RWPE2 (cell line): ENCODE results near the gene OR14J1.
A peak's percentile ranks its signal among the peaks of the same experiment; 100 is the strongest.

Source experiments
- ATAC-seq: fragments of 200-7000 bp; cut with Tn5 transposase; 3 replicates; pipeline ENCODE4 v1.9.1; 2021; ENCODE audit warnings: low read depth
- DNase-seq: peaks from one replicate; pipeline ENCODE4 v3.0.0-alpha.2; 2020; ENCODE audit warnings: low spot score
- H3K27ac ChIP-seq: fragments of 450-650 bp; 2 replicates; pipeline ENCODE4 v1.5.1; 2017; ENCODE audit warnings: mild to moderate bottlenecking; ENCODE audit not compliant: poor library complexity, severe bottlenecking
- H3K27me3 ChIP-seq: fragments of 250-450 bp; sonication (Bioruptor Pico); 2 replicates; pipeline ENCODE4 v1.5.1; 2021; ENCODE audit warnings: mild to moderate bottlenecking, moderate library complexity; ENCODE audit not compliant: insufficient read depth, poor library complexity, severe bottlenecking
- H3K36me3 ChIP-seq: fragments of 250-450 bp; sonication (Bioruptor Pico); 2 replicates; pipeline ENCODE4 v1.5.1; 2020; ENCODE audit warnings: low read depth, mild to moderate bottlenecking, moderate library complexity
- H3K4me1 ChIP-seq: fragments of 250-450 bp; sonication (Bioruptor Pico); 2 replicates; pipeline ENCODE4 v1.5.1; 2021; ENCODE audit warnings: mild to moderate bottlenecking, moderate library complexity; ENCODE audit not compliant: insufficient read depth, poor library complexity, severe bottlenecking
- H3K4me3 ChIP-seq: fragments of 250-450 bp; sonication (Bioruptor Pico); 2 replicates; pipeline ENCODE4 v1.5.1; 2021; ENCODE audit warnings: mild to moderate bottlenecking, moderate library complexity; ENCODE audit not compliant: severe bottlenecking
- H3K9me3 ChIP-seq: fragments of 250-450 bp; sonication (Bioruptor Pico); 2 replicates; pipeline ENCODE4 v1.5.1; 2021; ENCODE audit warnings: mild to moderate bottlenecking, moderate library complexity; ENCODE audit not compliant: severe bottlenecking
- CTCF ChIP-seq: fragments of 450-650 bp; IDR thresholded peaks from one replicate; pipeline ENCODE4 v1.5.1; 2017; ENCODE audit warnings: mild to moderate bottlenecking, moderate library complexity; ENCODE audit not compliant: poor library complexity, severe bottlenecking

OR14J1 gene

GRCh38 chr6:29301316-29301715 is at the start of gene OR14J1:
Gene OR14J1 (plus strand): TSS chr6:29301701. CDS start chr6:29306690, 4,989 bp downstream.
- DNase-seq = no peak
- Histone ChIP-seq H3K27me3 (peaks cover 15% of the 10 kb centered on the region), H3K9me3 (no peaks in the 10 kb centered on the region), H3K36me3 (no peaks in the 10 kb centered on the region), H3K4me1 (no peaks in the 10 kb centered on the region), H3K27ac (no peak within 1 kb of the TSS), H3K4me3 (no peak within 1 kb of the TSS)
- no peak for ATAC-seq
- no peak for TF ChIP-seq CTCF

- no peak overlapping the region for H3K27ac ChIP-seq
- no peaks in the 10 kb centered on the region for H3K4me1 ChIP-seq
- H3K4me3 ChIP-seq = no peak overlapping the region
- TF ChIP-seq CTCF = no peak
- ATAC-seq (peak; percentile 23; the same call in 1 of the 3 replicates), DNase-seq (no peak)
- no peaks in the 10 kb centered on the region for H3K9me3 ChIP-seq
- no peaks in the 10 kb centered on the region for H3K27me3 ChIP-seq
- no peaks in the 10 kb centered on the region for H3K36me3 ChIP-seq
Observed at GRCh38 chr6:29251736-29252135, 49.8 kb upstream of the OR14J1 start.

- no peak for TF ChIP-seq CTCF
- no peaks in the 10 kb centered on the region for H3K36me3 ChIP-seq
- no peaks in the 10 kb centered on the region for H3K27me3 ChIP-seq
- ATAC-seq (no peak), DNase-seq (no peak)
- H3K4me3 ChIP-seq = no peak overlapping the region
- no peak overlapping the region for H3K27ac ChIP-seq
- H3K4me1 ChIP-seq = no peaks in the 10 kb centered on the region
- H3K9me3 ChIP-seq = no peaks in the 10 kb centered on the region
Observed at GRCh38 chr6:29255530-29255929, 46.0 kb upstream of the OR14J1 start.

GRCh38 chr6:29259721-29260120 is 41.8 kb upstream of the OR14J1 start:
- no peaks in the 10 kb centered on the region for H3K9me3 ChIP-seq
- TF ChIP-seq CTCF = no peak
- H3K27me3 ChIP-seq = no peaks in the 10 kb centered on the region
- no peak overlapping the region for H3K27ac ChIP-seq
- H3K4me1 ChIP-seq = no peaks in the 10 kb centered on the region
- H3K4me3 ChIP-seq = no peak overlapping the region
- DNase-seq = no peak
- H3K36me3 ChIP-seq = no peaks in the 10 kb centered on the region
- no peak for ATAC-seq

- DNase-seq = no peak
- ATAC-seq = no peak
- Histone ChIP-seq H3K4me1 (no peaks in the 10 kb centered on the region), H3K36me3 (no peaks in the 10 kb centered on the region), H3K9me3 (no peaks in the 10 kb centered on the region), H3K4me3 (no peak overlapping the region), H3K27ac (no peak overlapping the region), H3K27me3 (no peaks in the 10 kb centered on the region)
- TF ChIP-seq CTCF = no peak
Observed at GRCh38 chr6:29263001-29263400, 38.5 kb upstream of the OR14J1 start.
